Sigmoid colon (tissue), 7 donors: Measurements from ENCODE around the gene RASSF10. TPM values are rescaled to one million over a fixed set of nuclear protein-coding genes. Genes with fewer than 3 reads are reported as not detected.

Experiments used
- DNase-seq: peaks from one replicate; pipeline ENCODE4 v3.0.0-alpha.2; 2019
- H3K27ac ChIP-seq, 4 donors: fragments of 200-600 bp; sonication (generic); one replicate each; pipeline ENCODE4 v1.5.1; 2016 to 2019; ENCODE audit warnings: mild to moderate bottlenecking in 1 of 4
- H3K27me3 ChIP-seq, 3 donors: fragments of 200-600 bp; sonication (generic); one replicate each; pipeline ENCODE4 v1.5.1; 2019; ENCODE audit warnings: mild to moderate bottlenecking in 1 of 3
- H3K36me3 ChIP-seq, 4 donors: fragments of 200-600 bp; sonication (generic); one replicate each; pipeline ENCODE4 v1.5.1; 2016 to 2019
- H3K4me1 ChIP-seq, 4 donors: fragments of 200-600 bp; sonication (generic); one replicate each; pipeline ENCODE4 v1.5.1; 2017 to 2019
- H3K4me3 ChIP-seq, 4 donors: fragments of 200-600 bp; sonication (generic); one replicate each; pipeline ENCODE4 v1.5.1; 2017 to 2019; ENCODE audit warnings: mild to moderate bottlenecking in 2 of 4, moderate library complexity in 1 of 4
- H3K9me3 ChIP-seq, 4 donors: fragments of 200-600 bp in 3 of 4; sonication (generic) in 3 of 4; one replicate each; pipeline versions ENCODE4 v1.5.1 to v1.6.1; 2013 to 2019
- CTCF ChIP-seq, 4 experiments: fragments of 450-650 bp in 3 of 4; fragments of 200-600 bp in 1 of 4; IDR thresholded peaks; one replicate each; pipeline ENCODE4 v1.5.1; 2016 to 2019; ENCODE audit warnings: antibody characterized with exemption in 4 of 4, mild to moderate bottlenecking in 3 of 4, moderate library complexity in 2 of 4
- EP300 ChIP-seq, 4 donors: sonication (generic); formaldehyde crosslinking; IDR thresholded peaks; one replicate each; pipeline ENCODE4 v1.6.1; 2017; ENCODE audit warnings: antibody characterized with exemption in 4 of 4
- POLR2A ChIP-seq, 2 donors: fragments of 450-650 bp; IDR thresholded peaks; one replicate each; pipeline ENCODE4 v1.6.1; 2016; ENCODE audit warnings: antibody characterized with exemption in 2 of 2, mild to moderate bottlenecking in 2 of 2, moderate library complexity in 2 of 2
- POLR2AphosphoS5 ChIP-seq, 4 donors: sonication (generic); formaldehyde crosslinking; IDR thresholded peaks; one replicate each; pipeline ENCODE4 v1.6.1; 2017; ENCODE audit warnings: antibody characterized with exemption in 4 of 4
- WGBS, 2 donors: extraction: QIAGEN DNeasy Blood & Tissue Kit; methylation state at CpG; one replicate each; pipeline ENCODE4 v1.1.7; 2013; 5-methylcytosine and 5-hydroxymethylcytosine counted together
- intact Hi-C: fragments of 100-400 bp; cut with DNase I; formaldehyde crosslinking; loops from one replicate; pipeline ENCODE4 v1.15.1; 2023
- polyA plus RNA-seq, 3 donors: library from polyadenylated mRNA; stranded (reverse); fragments of 200-250 nt; gene quantifications; one replicate each; pipeline ENCODE4 v1.2.3, GENCODE V29; 2013
- total RNA-seq, 4 donors: library from RNA; depleted of rRNA; stranded (reverse); fragments of >200 nt; gene quantifications; one replicate each; pipeline ENCODE4 v1.1.0, GENCODE V29; 2016
- donor health status: healthy with polysubstance abuse.
- donor health status: Bipolar disorder and iron deficiency.
- donor health status: healthy.

RASSF10 gene
- total and polyA plus RNA-seq, 7 donors: under 0.01 to 0.60 (median 0.38) TPM; not detected in 3

GRCh38 chr11:13047884-13048283 lies 38.8 kb downstream of the RASSF10 start:
- Histone ChIP-seq H3K4me3 (no peak overlapping the region), H3K4me1 (no peaks in the 10 kb centered on the region), H3K27ac (no peak overlapping the region), H3K9me3 (no peaks in the 10 kb centered on the region), H3K27me3 (no peaks in the 10 kb centered on the region), H3K36me3 (no peaks in the 10 kb centered on the region)
- DNase-seq: no peak
- intact Hi-C loops: no loop called here
- TF ChIP-seq POLR2A (IDR thresholded peaks at IDR 0.05): no peak
- 81 to 82% methylated on average over 4 of the region's 4 CpGs for WGBS, 2 donors

- TF ChIP-seq POLR2A (IDR thresholded peaks at IDR 0.05): no peak
- no peak for TF ChIP-seq POLR2AphosphoS5 (IDR thresholded peaks at IDR 0.05)
- no peak for TF ChIP-seq EP300 (IDR thresholded peaks at IDR 0.05)
- intact Hi-C loops: no loop called here
- no peak overlapping the region for H3K27ac ChIP-seq
- H3K4me3 ChIP-seq: no peak overlapping the region
- 44 to 75% methylated on average over 2 of the region's 2 CpGs for WGBS, 2 donors
- no peaks in the 10 kb centered on the region for H3K27me3 ChIP-seq
- no peak for DNase-seq
- H3K36me3 ChIP-seq: no peaks in the 10 kb centered on the region
- no peaks in the 10 kb centered on the region for H3K4me1 ChIP-seq
- H3K9me3 ChIP-seq: no peaks in the 10 kb centered on the region
Observed at GRCh38 chr11:13051257-13051656, 42.1 kb downstream of the RASSF10 start.

GRCh38 chr11:13052130-13052571 lies 43.0 kb downstream of the RASSF10 start:
- H3K9me3 ChIP-seq: no peaks in the 10 kb centered on the region

GRCh38 chr11:13053255-13053917 lies 44.3 kb downstream of the RASSF10 start:
- TF ChIP-seq POLR2AphosphoS5 (IDR thresholded peaks at IDR 0.05) (no peak), CTCF (IDR thresholded peaks at IDR 0.05) (no peak), EP300 (IDR thresholded peaks at IDR 0.05) (no peak), POLR2A (IDR thresholded peaks at IDR 0.05) (no peak)
- H3K4me1 ChIP-seq: no peaks in the 10 kb centered on the region
- no peak overlapping the region for H3K4me3 ChIP-seq
- DNase-seq: no peak
- no peaks in the 10 kb centered on the region for H3K9me3 ChIP-seq
- no peaks in the 10 kb centered on the region for H3K27me3 ChIP-seq
- no peak overlapping the region for H3K27ac ChIP-seq
- 74 to 80% methylated on average over 6 of the region's 6 CpGs for WGBS, 2 donors
- intact Hi-C loops: no loop called here
- H3K36me3 ChIP-seq: no peaks in the 10 kb centered on the region

More at GRCh38 chr11:13052130-13052571, 43.0 kb downstream of the RASSF10 start:
- intact Hi-C loops: no loop called here
- Histone ChIP-seq H3K4me3 (no peak overlapping the region), H3K36me3 (no peaks in the 10 kb centered on the region), H3K27me3 (no peaks in the 10 kb centered on the region), H3K27ac (no peak overlapping the region), H3K4me1 (no peaks in the 10 kb centered on the region)
- 17 to 64% methylated on average over 5 of the region's 5 CpGs for WGBS, 2 donors
- TF ChIP-seq CTCF (IDR thresholded peaks at IDR 0.05): no peak
- no peak for TF ChIP-seq EP300 (IDR thresholded peaks at IDR 0.05)
- no peak for TF ChIP-seq POLR2A (IDR thresholded peaks at IDR 0.05)
- TF ChIP-seq POLR2AphosphoS5 (IDR thresholded peaks at IDR 0.05): no peak
- DNase-seq: no peak

GRCh38 chr11:13054278-13054677 lies 45.2 kb downstream of the RASSF10 start:
- DNase-seq: no peak
- Histone ChIP-seq H3K4me3 (no peak overlapping the region), H3K9me3 (no peaks in the 10 kb centered on the region), H3K27me3 (no peaks in the 10 kb centered on the region), H3K4me1 (no peaks in the 10 kb centered on the region), H3K27ac (no peak overlapping the region), H3K36me3 (no peaks in the 10 kb centered on the region)
- intact Hi-C loops: no loop called here
- TF ChIP-seq EP300 (IDR thresholded peaks at IDR 0.05): no peak
- TF ChIP-seq CTCF (IDR thresholded peaks at IDR 0.05): no peak
- 84% methylated on average over 3 of the region's 3 CpGs for WGBS, 2 donors

GRCh38 chr11:13055200-13055599 lies 46.1 kb downstream of the RASSF10 start:
- no peaks in the 10 kb centered on the region for H3K27me3 ChIP-seq
- no peaks in the 10 kb centered on the region for H3K4me1 ChIP-seq
- TF ChIP-seq CTCF (IDR thresholded peaks at IDR 0.05): no peak
- TF ChIP-seq POLR2A (IDR thresholded peaks at IDR 0.05): no peak
- no peak for TF ChIP-seq EP300 (IDR thresholded peaks at IDR 0.05)
- no peak for TF ChIP-seq POLR2AphosphoS5 (IDR thresholded peaks at IDR 0.05)
- 55 to 70% methylated on average over 2 of the region's 2 CpGs for WGBS, 2 donors
- no peaks in the 10 kb centered on the region for H3K36me3 ChIP-seq
- no peak for DNase-seq
- intact Hi-C loops: no loop called here
- no peaks in the 10 kb centered on the region for H3K9me3 ChIP-seq
- no peak overlapping the region for H3K27ac ChIP-seq
- no peak overlapping the region for H3K4me3 ChIP-seq
